ENCODE measurements around the gene SP5. TPM values are rescaled to one million over a fixed set of nuclear protein-coding genes. Genes with fewer than 3 reads are reported as not detected.

The SP5 gene
- total RNA-seq, 1 experiment from 2014 or later = 161 TPM

GRCh38 chr2:170716851-170717598 lies 1.9 kb downstream of the SP5 start:
- Mint-ChIP-seq H3K4me1 (ENCODE audit: low read depth, unreplicated experiment) (no peaks in the 10 kb centered on the region), H3K36me3 (ENCODE audit: insufficient read depth, unreplicated experiment) (peaks cover 71% of the 10 kb centered on the region), H3K27me3 (ENCODE audit: insufficient read depth, unreplicated experiment) (no peaks in the 10 kb centered on the region), H3K27ac (ENCODE audit: unreplicated experiment) (peak overlapping the region; percentile 49), H3K4me3 (ENCODE audit: unreplicated experiment) (peak overlapping the region; percentile 100), H3K9me3 (ENCODE audit: unreplicated experiment) (no peaks in the 10 kb centered on the region)
- peak; percentile 83 to 92 for DNase-seq
- no peaks in the 10 kb centered on the region for H3K27me3 ChIP-seq (replicated peaks; ENCODE audit: control insufficient read depth, insufficient read depth, low read length)
- ChIA-PET POLR2A (no interaction called here), CTCF (interaction anchor here (0.8 kb wide), 1 partner anchor 97 kb away, joined by 4 read pairs; no protein-coding TSS in a partner anchor)
- H3K4me1 ChIP-seq = peaks cover 11% of the 10 kb centered on the region; the same call in 1 of the 2 replicates
- peak; percentile 60 to 80 for TF ChIP-seq CTCF (IDR thresholded peaks at IDR 0.05; ENCODE audit: insufficient read depth in 1 of 2, low read depth in 1 of 2, low read length in 1 of 2, severe bottlenecking in 1 of 2, unreplicated experiment in 1 of 2)
- BruUV-seq (replicated peaks) = TSS peak; percentile 19
- intact Hi-C loops (cut with micrococcal nuclease; ENCODE audit: unreplicated experiment) = loop anchor here (1.0 to 5.0 kb wide), 3 partner anchors 145 to 308 kb away; partner anchors contain the start of gene GORASP2
- H3K9me3 ChIP-seq = no peaks in the 10 kb centered on the region
- no peaks in the 10 kb centered on the region for H3K36me3 ChIP-seq (ENCODE audit: control insufficient read depth, insufficient read depth, low read length)
- peak overlapping the region; percentile 62 for H3K4me3 ChIP-seq (ENCODE audit: low read depth, low read length)

GRCh38 chr2:170717599-170717963 lies 2.4 kb downstream of the SP5 start:
- Mint-ChIP-seq H3K4me1 (ENCODE audit: low read depth, unreplicated experiment) (no peaks in the 10 kb centered on the region), H3K36me3 (ENCODE audit: insufficient read depth, unreplicated experiment) (peaks cover 71% of the 10 kb centered on the region), H3K4me3 (ENCODE audit: unreplicated experiment) (peak overlapping the region; percentile 100), H3K27me3 (ENCODE audit: insufficient read depth, unreplicated experiment) (no peaks in the 10 kb centered on the region), H3K27ac (ENCODE audit: unreplicated experiment) (peak overlapping the region; percentile 49), H3K9me3 (ENCODE audit: unreplicated experiment) (no peaks in the 10 kb centered on the region)
- ChIA-PET POLR2A (no interaction called here), CTCF (interaction anchor here (0.8 kb wide), 1 partner anchor 97 kb away, joined by 4 read pairs; no protein-coding TSS in a partner anchor)
- no peaks in the 10 kb centered on the region for H3K9me3 ChIP-seq
- peak overlapping the region; percentile 62 for H3K4me3 ChIP-seq (ENCODE audit: low read depth, low read length)
- no TSS peak for BruUV-seq (replicated peaks)
- DNase-seq = no peak
- TF ChIP-seq CTCF (IDR thresholded peaks at IDR 0.05; ENCODE audit: insufficient read depth in 1 of 2, low read depth in 1 of 2, low read length in 1 of 2, severe bottlenecking in 1 of 2, unreplicated experiment in 1 of 2) = no peak
- H3K27me3 ChIP-seq (replicated peaks; ENCODE audit: control insufficient read depth, insufficient read depth, low read length) = no peaks in the 10 kb centered on the region
- intact Hi-C loops (cut with micrococcal nuclease; ENCODE audit: unreplicated experiment) = loop anchor here (5.0 kb wide), 2 partner anchors 145 to 210 kb away; partner anchors contain the start of gene GORASP2
- peaks cover 11% of the 10 kb centered on the region; the same call in 1 of the 2 replicates for H3K4me1 ChIP-seq
- H3K36me3 ChIP-seq (ENCODE audit: control insufficient read depth, insufficient read depth, low read length) = no peaks in the 10 kb centered on the region

- no TSS peak for BruUV-seq (replicated peaks)
- H3K36me3 Mint-ChIP-seq (ENCODE audit: insufficient read depth, unreplicated experiment) = peaks cover 74% of the 10 kb centered on the region
- ChIA-PET CTCF (interaction anchor here (0.8 kb wide), 1 partner anchor 96 kb away, joined by 4 read pairs; no protein-coding TSS in a partner anchor), POLR2A (no interaction called here)
- Histone ChIP-seq H3K4me3 (ENCODE audit: low read depth, low read length) (peak overlapping the region; percentile 62), H3K27me3 (replicated peaks; ENCODE audit: control insufficient read depth, insufficient read depth, low read length) (no peaks in the 10 kb centered on the region), H3K36me3 (ENCODE audit: control insufficient read depth, insufficient read depth, low read length) (no peaks in the 10 kb centered on the region), H3K9me3 (no peaks in the 10 kb centered on the region), H3K4me1 (peaks cover 11% of the 10 kb centered on the region; the same call in 1 of the 2 replicates)
- H3K4me1 Mint-ChIP-seq (ENCODE audit: low read depth, unreplicated experiment) = no peaks in the 10 kb centered on the region
- DNase-seq = no peak
- peak overlapping the region; percentile 49 for H3K27ac Mint-ChIP-seq (ENCODE audit: unreplicated experiment)
- no peaks in the 10 kb centered on the region for H3K27me3 Mint-ChIP-seq (ENCODE audit: insufficient read depth, unreplicated experiment)
- intact Hi-C loops (cut with micrococcal nuclease; ENCODE audit: unreplicated experiment) = loop anchor here (5.0 kb wide), 2 partner anchors 146 to 209 kb away; partner anchors contain the start of gene GORASP2
- no peaks in the 10 kb centered on the region for H3K9me3 Mint-ChIP-seq (ENCODE audit: unreplicated experiment)
- peak overlapping the region; percentile 100 for H3K4me3 Mint-ChIP-seq (ENCODE audit: unreplicated experiment)
- TF ChIP-seq CTCF (IDR thresholded peaks at IDR 0.05; ENCODE audit: insufficient read depth in 1 of 2, low read depth in 1 of 2, low read length in 1 of 2, severe bottlenecking in 1 of 2, unreplicated experiment in 1 of 2) = no peak
These were observed 3.0 kb downstream of the SP5 start for GRCh38 chr2:170717991-170718589.

Data from Caco-2 (cell line).